BJ (cell line): ENCODE measurements around the gene DOCK1. TPM values are rescaled to one million over a fixed set of nuclear protein-coding genes. Genes with fewer than 3 reads are reported as not detected.

Experiments used
- CTCF ChIA-PET: fragments of 350-600 bp; formaldehyde crosslinking; extraction: SDS; loops from one replicate; lab custom pipeline; 2021; ENCODE audit warnings: antibody characterized with exemption, inconsistent platforms; lab: Yijun Ruan, JAX
- POLR2A ChIA-PET: fragments of 300-600 bp; sonication (Branson Sonifier 250); formaldehyde crosslinking; extraction: SDS; loops from one replicate; lab custom pipeline; 2021; ENCODE audit warnings: antibody characterized with exemption; lab: Charles Lee
- DNase-seq: peaks from one replicate; pipeline ENCODE4 v3.0.0-alpha.2; 2011; ENCODE audit warnings: low read depth
- H3K27me3 ChIP-seq: 2 replicates; pipeline ENCODE4 v1.6.0; 2011; ENCODE audit warnings: low read length; ENCODE audit not compliant: control insufficient read depth, insufficient read depth
- H3K36me3 ChIP-seq: 2 replicates; pipeline ENCODE4 v1.5.1; 2011; ENCODE audit warnings: low read length; ENCODE audit not compliant: control insufficient read depth, insufficient read depth
- H3K4me3 ChIP-seq: 2 replicates; pipeline ENCODE4 v1.5.1; 2011; ENCODE audit warnings: low read depth, mild to moderate bottlenecking, control low read depth, low read length
- polyA plus RNA-seq: library from polyadenylated mRNA; depleted of rRNA; stranded (reverse); fragments of >200 nt; gene quantifications from 2 replicates; pipeline ENCODE4 v1.2.3, GENCODE V29; 2011
- TF ChIP-seq, protein P1 (sequence below): IDR thresholded peaks from 2 replicates; pipeline ENCODE4 v1.5.1; 2011; ENCODE audit warnings: low read depth, mild to moderate bottlenecking, control low read depth, inconsistent platforms, low read length, moderate library complexity; ENCODE audit not compliant: insufficient read depth

The DOCK1 gene
- polyA plus RNA-seq, 1 experiment = 20.0 TPM

DNA sequence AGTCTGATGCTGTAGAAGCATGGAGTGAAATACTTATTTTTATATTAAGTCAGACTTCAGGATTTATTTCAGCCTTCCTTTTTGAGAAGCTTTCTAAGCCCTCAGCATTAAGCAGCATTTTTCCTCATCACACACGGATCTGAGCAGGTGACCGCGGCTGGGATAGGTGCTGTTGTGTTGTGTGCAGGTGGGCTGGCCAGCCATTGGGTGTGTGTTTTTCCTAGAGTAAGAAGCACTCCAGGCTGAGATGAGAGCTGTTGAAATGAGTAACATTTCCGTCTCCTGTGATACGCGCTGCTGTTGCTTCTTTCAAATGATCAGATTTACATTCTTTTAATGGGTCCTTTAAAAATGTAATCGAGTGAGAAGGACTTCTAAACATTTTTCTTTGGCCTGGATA is 227.2 kb downstream of the DOCK1 start:
- Histone ChIP-seq H3K27me3 (no peaks in the 10 kb centered on the region), H3K4me3 (no peak overlapping the region), H3K36me3 (peaks cover 12% of the 10 kb centered on the region)
- ChIA-PET CTCF (no interaction called here), POLR2A (no interaction called here)
- TF ChIP-seq, protein P1, sequence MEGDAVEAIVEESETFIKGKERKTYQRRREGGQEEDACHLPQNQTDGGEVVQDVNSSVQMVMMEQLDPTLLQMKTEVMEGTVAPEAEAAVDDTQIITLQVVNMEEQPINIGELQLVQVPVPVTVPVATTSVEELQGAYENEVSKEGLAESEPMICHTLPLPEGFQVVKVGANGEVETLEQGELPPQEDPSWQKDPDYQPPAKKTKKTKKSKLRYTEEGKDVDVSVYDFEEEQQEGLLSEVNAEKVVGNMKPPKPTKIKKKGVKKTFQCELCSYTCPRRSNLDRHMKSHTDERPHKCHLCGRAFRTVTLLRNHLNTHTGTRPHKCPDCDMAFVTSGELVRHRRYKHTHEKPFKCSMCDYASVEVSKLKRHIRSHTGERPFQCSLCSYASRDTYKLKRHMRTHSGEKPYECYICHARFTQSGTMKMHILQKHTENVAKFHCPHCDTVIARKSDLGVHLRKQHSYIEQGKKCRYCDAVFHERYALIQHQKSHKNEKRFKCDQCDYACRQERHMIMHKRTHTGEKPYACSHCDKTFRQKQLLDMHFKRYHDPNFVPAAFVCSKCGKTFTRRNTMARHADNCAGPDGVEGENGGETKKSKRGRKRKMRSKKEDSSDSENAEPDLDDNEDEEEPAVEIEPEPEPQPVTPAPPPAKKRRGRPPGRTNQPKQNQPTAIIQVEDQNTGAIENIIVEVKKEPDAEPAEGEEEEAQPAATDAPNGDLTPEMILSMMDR = no peak
- no peak for DNase-seq

DNA sequence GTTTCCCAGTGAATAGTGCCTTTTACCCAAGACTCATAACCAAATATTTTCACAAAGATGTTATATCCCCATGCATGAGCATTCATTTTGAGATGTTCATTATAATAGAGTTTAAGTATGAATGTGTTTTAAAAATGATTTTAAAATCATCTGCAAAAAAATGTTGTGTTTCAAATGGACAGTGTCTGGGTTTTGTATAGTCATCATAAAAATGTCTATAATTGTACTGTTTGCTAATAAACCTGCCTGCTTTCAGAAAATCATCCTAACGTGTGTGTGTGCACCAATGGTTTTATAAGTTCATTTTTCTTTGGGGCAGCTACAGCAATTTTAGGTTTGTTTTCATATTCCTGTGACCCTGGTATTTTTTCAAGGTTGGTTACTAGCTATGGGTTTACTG is 228.0 kb downstream of the DOCK1 start:
- POLR2A ChIA-PET = no interaction called here
- TF ChIP-seq, protein P1 = no peak
- no peak for DNase-seq
- no peak overlapping the region for H3K4me3 ChIP-seq
- CTCF ChIA-PET = no interaction called here
- peaks cover 12% of the 10 kb centered on the region for H3K36me3 ChIP-seq
- no peaks in the 10 kb centered on the region for H3K27me3 ChIP-seq

DNA sequence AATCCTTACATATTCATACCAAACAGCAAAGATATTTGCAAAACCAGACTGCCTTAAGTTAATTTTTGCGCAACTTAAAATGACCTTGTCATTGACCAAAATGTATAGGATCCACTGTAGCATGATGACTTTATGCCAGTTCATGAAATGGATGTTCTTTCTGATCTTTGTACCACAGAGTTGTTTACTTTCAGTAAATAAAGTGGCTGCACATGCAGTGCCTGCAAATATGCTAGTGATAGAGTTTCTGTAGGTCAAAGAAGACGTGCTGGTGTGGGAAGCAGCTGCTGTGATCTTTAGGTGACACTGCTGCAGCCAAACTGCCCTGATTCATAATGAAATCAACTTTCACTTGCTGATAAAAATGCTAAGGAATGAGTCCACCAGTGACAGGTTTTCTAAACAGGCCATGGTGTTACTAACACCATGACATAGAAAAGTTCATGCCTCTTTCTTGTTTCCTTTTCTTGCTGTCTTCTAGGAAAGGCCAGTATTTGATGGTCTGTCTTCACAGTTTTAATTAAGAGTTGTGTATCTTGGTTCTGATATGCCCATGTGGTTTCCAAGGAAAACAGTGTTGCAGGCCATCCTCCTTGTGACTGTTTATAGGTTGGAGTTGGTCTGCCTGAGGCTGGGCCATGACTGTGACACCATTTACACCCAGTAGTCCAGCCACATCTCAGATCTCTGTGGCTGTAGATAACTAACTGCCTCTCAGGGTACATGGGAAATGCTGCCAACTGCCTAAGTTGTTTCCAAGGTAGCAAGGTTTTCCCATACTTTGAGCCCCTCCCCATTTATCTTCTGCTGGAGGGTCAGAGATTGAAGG is 228.7 kb downstream of the DOCK1 start:
- H3K4me3 ChIP-seq = no peak overlapping the region
- CTCF ChIA-PET = no interaction called here
- H3K27me3 ChIP-seq = no peaks in the 10 kb centered on the region
- TF ChIP-seq, protein P1 = no peak
- H3K36me3 ChIP-seq = peaks cover 12% of the 10 kb centered on the region
- POLR2A ChIA-PET = no interaction called here
- no peak for DNase-seq

DNA sequence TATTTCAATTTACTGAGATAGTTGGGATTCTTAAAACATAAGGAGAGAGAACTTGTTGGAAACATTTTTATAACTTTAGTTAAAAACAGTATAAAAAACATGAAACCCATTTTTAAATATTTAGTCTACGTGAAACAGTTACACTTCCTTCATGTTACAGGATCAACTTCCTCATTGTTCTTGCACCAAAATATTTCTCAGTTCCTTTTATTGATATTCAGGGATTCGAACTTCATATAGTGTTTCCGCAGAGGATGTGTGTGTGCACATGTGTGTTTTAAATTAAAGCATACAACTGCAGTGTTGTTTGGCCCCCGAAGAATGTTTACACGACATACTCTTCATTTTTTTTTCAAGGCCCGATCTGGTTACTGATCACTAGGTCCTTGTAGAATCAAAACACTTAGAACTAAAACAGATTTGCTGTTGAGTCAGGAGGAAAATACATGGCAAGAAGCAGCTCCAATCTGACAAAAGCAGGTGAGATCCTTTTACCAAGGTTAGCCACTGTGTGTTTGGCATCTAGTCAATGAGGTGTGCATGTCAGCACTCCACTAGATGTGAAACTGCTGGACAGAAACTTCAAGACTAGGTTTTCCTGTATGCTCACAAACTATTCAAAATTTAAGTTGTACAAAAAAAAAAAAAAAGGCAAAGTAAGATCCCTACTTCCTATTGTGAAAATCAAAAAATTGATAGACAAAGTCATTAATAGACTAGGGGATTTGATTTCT is 230.8 kb downstream of the DOCK1 start:
- DNase-seq = no peak
- peaks cover 5% of the 10 kb centered on the region for H3K36me3 ChIP-seq
- CTCF ChIA-PET = no interaction called here
- H3K27me3 ChIP-seq = no peaks in the 10 kb centered on the region
- POLR2A ChIA-PET = no interaction called here
- H3K4me3 ChIP-seq = no peak overlapping the region
- TF ChIP-seq, protein P1 = no peak

DNA sequence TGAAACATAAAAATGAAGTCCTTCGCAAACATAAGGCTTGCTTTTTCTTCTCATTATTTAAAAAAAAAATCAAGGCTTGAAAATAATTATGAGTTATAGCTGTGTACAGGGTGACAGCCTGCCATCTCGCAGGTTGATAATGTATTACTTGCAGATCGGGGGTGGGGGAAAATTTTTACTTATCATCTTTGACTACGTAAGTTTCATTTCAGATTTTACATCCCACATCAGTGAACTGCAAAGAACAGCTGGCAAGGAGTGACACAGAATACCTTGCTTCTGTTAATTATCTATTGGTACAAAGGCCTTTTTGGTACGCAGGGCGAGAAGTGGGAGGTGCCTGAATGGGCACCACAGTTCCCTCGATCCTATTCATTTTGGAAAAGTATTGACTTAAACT is 232.2 kb downstream of the DOCK1 start:
- H3K36me3 ChIP-seq = peaks cover 2% of the 10 kb centered on the region; the same call in 1 of the 2 replicates
- H3K4me3 ChIP-seq = no peak overlapping the region
- POLR2A ChIA-PET = no interaction called here
- CTCF ChIA-PET = no interaction called here
- TF ChIP-seq, protein P1 = no peak
- H3K27me3 ChIP-seq = no peaks in the 10 kb centered on the region
- DNase-seq = no peak
